ENCODE results near the gene PSIP1. TPM values are rescaled to one million over a fixed set of nuclear protein-coding genes. Genes with fewer than 3 reads are reported as not detected.

Gene PSIP1
- total RNA-seq, 2 experiments from 2014 or later, result 92.6 to 126 TPM

- Mint-ChIP-seq H3K27me3 (no peaks in the 10 kb centered on the region), H3K4me1 (peaks cover 43% of the 10 kb centered on the region), H3K27ac (no peak overlapping the region), H3K4me3 (no peak overlapping the region), H3K9me3 (ENCODE audit: low read depth) (no peaks in the 10 kb centered on the region), H3K36me3 (peaks cover 58% of the 10 kb centered on the region)
- DNase-seq (no peak), ATAC-seq (no peak)
- CTCF ChIA-PET, result no interaction called here
These were observed 12.3 kb downstream of the PSIP1 start for GRCh38 chr9:15498246-15498995.

- Mint-ChIP-seq H3K4me3 (no peak overlapping the region), H3K9me3 (ENCODE audit: low read depth) (peaks cover 4% of the 10 kb centered on the region), H3K4me1 (peaks cover 6% of the 10 kb centered on the region), H3K36me3 (peaks cover 70% of the 10 kb centered on the region), H3K27ac (no peak overlapping the region), H3K27me3 (no peaks in the 10 kb centered on the region)
- DNase-seq (no peak), ATAC-seq (no peak)
- CTCF ChIA-PET, result no interaction called here
These were observed 18.2 kb downstream of the PSIP1 start for GRCh38 chr9:15492485-15493150.

- H3K36me3 Mint-ChIP-seq, result peaks cover 67% of the 10 kb centered on the region
- H3K9me3 Mint-ChIP-seq (ENCODE audit: low read depth), result peaks cover 4% of the 10 kb centered on the region
- H3K4me1 Mint-ChIP-seq, result peaks cover 8% of the 10 kb centered on the region
- no peak overlapping the region for H3K27ac Mint-ChIP-seq
- CTCF ChIA-PET, result no interaction called here
- DNase-seq (no peak), ATAC-seq (no peak)
- no peak overlapping the region for H3K4me3 Mint-ChIP-seq
- H3K27me3 Mint-ChIP-seq, result no peaks in the 10 kb centered on the region
These were observed 18.8 kb downstream of the PSIP1 start for GRCh38 chr9:15491950-15492349.

GRCh38 chr9:15485836-15486666 lies 24.7 kb downstream of the PSIP1 start:
- ATAC-seq, result peak; percentile 20

GRCh38 chr9:15484802-15485201 lies 26.0 kb downstream of the PSIP1 start:
- Mint-ChIP-seq H3K27me3 (no peaks in the 10 kb centered on the region), H3K9me3 (ENCODE audit: low read depth) (no peaks in the 10 kb centered on the region), H3K27ac (no peak overlapping the region), H3K4me1 (peaks cover 15% of the 10 kb centered on the region), H3K36me3 (peaks cover 41% of the 10 kb centered on the region), H3K4me3 (no peak overlapping the region)
- ATAC-seq (no peak), DNase-seq (no peak)
- CTCF ChIA-PET, result interaction anchor here (1.2 to 1.3 kb wide), 2 partner anchors 14 to 18 kb away, joined by 3 to 5 read pairs; no protein-coding TSS in a partner anchor

More at GRCh38 chr9:15485836-15486666, 24.7 kb downstream of the PSIP1 start:
- H3K9me3 Mint-ChIP-seq (ENCODE audit: low read depth), result no peaks in the 10 kb centered on the region
- H3K27me3 Mint-ChIP-seq, result no peaks in the 10 kb centered on the region
- DNase-seq, result no peak
- no peak overlapping the region for H3K4me3 Mint-ChIP-seq
- H3K27ac Mint-ChIP-seq, result peak overlapping the region; percentile 45
- peaks cover 15% of the 10 kb centered on the region for H3K4me1 Mint-ChIP-seq
- CTCF ChIA-PET, result interaction anchor here (0.8 kb wide), 1 partner anchor 9 kb away, joined by 4 read pairs; no protein-coding TSS in a partner anchor
- peaks cover 45% of the 10 kb centered on the region for H3K36me3 Mint-ChIP-seq

GRCh38 chr9:15482146-15482545 lies 28.6 kb downstream of the PSIP1 start:
- no peak for ATAC-seq

GRCh38 chr9:15480028-15480427 lies 30.7 kb downstream of the PSIP1 start:
- no peak overlapping the region for H3K27ac Mint-ChIP-seq
- peaks cover 35% of the 10 kb centered on the region for H3K36me3 Mint-ChIP-seq
- H3K4me1 Mint-ChIP-seq, result peaks cover 4% of the 10 kb centered on the region
- no peaks in the 10 kb centered on the region for H3K27me3 Mint-ChIP-seq
- CTCF ChIA-PET, result no interaction called here
- no peak overlapping the region for H3K4me3 Mint-ChIP-seq
- ATAC-seq (no peak), DNase-seq (no peak)
- H3K9me3 Mint-ChIP-seq (ENCODE audit: low read depth), result no peaks in the 10 kb centered on the region

More at GRCh38 chr9:15482146-15482545, 28.6 kb downstream of the PSIP1 start:
- no peak overlapping the region for H3K4me3 Mint-ChIP-seq
- CTCF ChIA-PET, result interaction anchor here (0.7 kb wide), 1 partner anchor 51 kb away, joined by 3 read pairs; no protein-coding TSS in a partner anchor
- DNase-seq, result no peak
- no peaks in the 10 kb centered on the region for H3K9me3 Mint-ChIP-seq (ENCODE audit: low read depth)
- H3K27ac Mint-ChIP-seq, result no peak overlapping the region
- peaks cover 12% of the 10 kb centered on the region for H3K4me1 Mint-ChIP-seq
- H3K36me3 Mint-ChIP-seq, result peaks cover 35% of the 10 kb centered on the region
- no peaks in the 10 kb centered on the region for H3K27me3 Mint-ChIP-seq

GRCh38 chr9:15475923-15476536 lies 34.7 kb downstream of the PSIP1 start:
- CTCF ChIA-PET, result interaction anchor here (1.3 kb wide), 1 partner anchor 12 kb away, joined by 3 read pairs; no protein-coding TSS in a partner anchor

GRCh38 chr9:15469862-15470261 lies 40.9 kb downstream of the PSIP1 start:
- H3K4me1 Mint-ChIP-seq, result peaks cover 8% of the 10 kb centered on the region
- no peak for ATAC-seq

More at GRCh38 chr9:15475923-15476536, 34.7 kb downstream of the PSIP1 start:
- Mint-ChIP-seq H3K27ac (no peak overlapping the region), H3K36me3 (peaks cover 43% of the 10 kb centered on the region), H3K9me3 (ENCODE audit: low read depth) (no peaks in the 10 kb centered on the region), H3K4me1 (peaks cover 4% of the 10 kb centered on the region), H3K27me3 (no peaks in the 10 kb centered on the region), H3K4me3 (no peak overlapping the region)
- DNase-seq, result no peak
- no peak for ATAC-seq

GRCh38 chr9:15469406-15469805 lies 41.4 kb downstream of the PSIP1 start:
- Mint-ChIP-seq H3K9me3 (ENCODE audit: low read depth) (no peaks in the 10 kb centered on the region), H3K27me3 (no peaks in the 10 kb centered on the region), H3K36me3 (peaks cover 60% of the 10 kb centered on the region), H3K4me1 (peaks cover 8% of the 10 kb centered on the region), H3K27ac (no peak overlapping the region), H3K4me3 (no peak overlapping the region)
- ATAC-seq (no peak), DNase-seq (no peak)
- CTCF ChIA-PET, result interaction anchor here (0.8 to 1.3 kb wide), 2 partner anchors 42 to 171 kb away, joined by 3 read pairs; partner anchors contain the start of gene PSIP1

More at GRCh38 chr9:15469862-15470261, 40.9 kb downstream of the PSIP1 start:
- Mint-ChIP-seq H3K4me3 (no peak overlapping the region), H3K27me3 (no peaks in the 10 kb centered on the region), H3K9me3 (ENCODE audit: low read depth) (no peaks in the 10 kb centered on the region), H3K36me3 (peaks cover 58% of the 10 kb centered on the region), H3K27ac (no peak overlapping the region)
- DNase-seq, result no peak
- CTCF ChIA-PET, result interaction anchor here (0.8 kb wide), 1 partner anchor 41 kb away, joined by 3 read pairs; the partner anchor contains the start of gene PSIP1

GRCh38 chr9:15468145-15468544 lies 42.6 kb downstream of the PSIP1 start:
- ATAC-seq (no peak), DNase-seq (no peak)
- Mint-ChIP-seq H3K27me3 (no peaks in the 10 kb centered on the region), H3K9me3 (ENCODE audit: low read depth) (no peaks in the 10 kb centered on the region), H3K4me1 (peaks cover 7% of the 10 kb centered on the region), H3K36me3 (peaks cover 53% of the 10 kb centered on the region), H3K27ac (no peak overlapping the region), H3K4me3 (no peak overlapping the region)
- CTCF ChIA-PET, result interaction anchor here (1.3 kb wide), 1 partner anchor 170 kb away, joined by 3 read pairs; no protein-coding TSS in a partner anchor

GRCh38 chr9:15461601-15462000 lies 49.2 kb downstream of the PSIP1 start:
- Mint-ChIP-seq H3K9me3 (ENCODE audit: low read depth) (no peaks in the 10 kb centered on the region), H3K4me1 (peaks cover 1% of the 10 kb centered on the region), H3K36me3 (peaks cover 45% of the 10 kb centered on the region), H3K4me3 (no peak overlapping the region), H3K27ac (no peak overlapping the region), H3K27me3 (no peaks in the 10 kb centered on the region)
- DNase-seq (no peak), ATAC-seq (no peak)
- CTCF ChIA-PET, result interaction anchor here (1.2 kb wide), 1 partner anchor 80 kb away, joined by 3 read pairs; no protein-coding TSS in a partner anchor

Measured in activated CD8-positive, alpha-beta memory T cell treated with anti-CD3 and anti-CD28 coated beads, Interleukin-2, amount 10 ng/mL, durations not matched to agents 7 days and 5 days (primary cell).